Measurements from ENCODE around the gene HOXC12. TPM values are rescaled to one million over a fixed set of nuclear protein-coding genes. Genes with fewer than 3 reads are reported as not detected.

The HOXC12 gene
- total and polyA plus RNA-seq, 4 donors, result not detected

- TF ChIP-seq, protein P1, sequence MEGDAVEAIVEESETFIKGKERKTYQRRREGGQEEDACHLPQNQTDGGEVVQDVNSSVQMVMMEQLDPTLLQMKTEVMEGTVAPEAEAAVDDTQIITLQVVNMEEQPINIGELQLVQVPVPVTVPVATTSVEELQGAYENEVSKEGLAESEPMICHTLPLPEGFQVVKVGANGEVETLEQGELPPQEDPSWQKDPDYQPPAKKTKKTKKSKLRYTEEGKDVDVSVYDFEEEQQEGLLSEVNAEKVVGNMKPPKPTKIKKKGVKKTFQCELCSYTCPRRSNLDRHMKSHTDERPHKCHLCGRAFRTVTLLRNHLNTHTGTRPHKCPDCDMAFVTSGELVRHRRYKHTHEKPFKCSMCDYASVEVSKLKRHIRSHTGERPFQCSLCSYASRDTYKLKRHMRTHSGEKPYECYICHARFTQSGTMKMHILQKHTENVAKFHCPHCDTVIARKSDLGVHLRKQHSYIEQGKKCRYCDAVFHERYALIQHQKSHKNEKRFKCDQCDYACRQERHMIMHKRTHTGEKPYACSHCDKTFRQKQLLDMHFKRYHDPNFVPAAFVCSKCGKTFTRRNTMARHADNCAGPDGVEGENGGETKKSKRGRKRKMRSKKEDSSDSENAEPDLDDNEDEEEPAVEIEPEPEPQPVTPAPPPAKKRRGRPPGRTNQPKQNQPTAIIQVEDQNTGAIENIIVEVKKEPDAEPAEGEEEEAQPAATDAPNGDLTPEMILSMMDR (IDR thresholded peaks at IDR 0.05; ENCODE audit: control extremely low read depth, extremely low read depth), result no peak
- H3K4me1 ChIP-seq (ENCODE audit: control insufficient read depth in 5 of 5, insufficient read depth in 5 of 5, low read length in 5 of 5), result peaks cover 0 to 15% (median 0%) of the 10 kb centered on the region in 5 donors
- H3K36me3 ChIP-seq (ENCODE audit: control insufficient read depth in 4 of 4, insufficient read depth in 4 of 4, low read length in 4 of 4), result no peaks in the 10 kb centered on the region
- no peak overlapping the region for H3K4me3 ChIP-seq
- ATAC-seq (ENCODE audit: insufficient read depth, low FRiP score) (no peak), DNase-seq (no peak)
- peaks cover 6 to 100% (median 90%) of the 10 kb centered on the region in 3 donors for H3K27me3 ChIP-seq (ENCODE audit: control insufficient read depth in 3 of 3, insufficient read depth in 3 of 3, low read length in 2 of 3)
- H3K9ac ChIP-seq (ENCODE audit: insufficient read depth in 1 of 2, low read length in 2 of 2), result no peak overlapping the region
- H3K9me3 ChIP-seq (ENCODE audit: control insufficient read depth in 4 of 4, insufficient read depth in 3 of 4, low read length in 3 of 4), result peaks cover 0 to 8% (median 0%) of the 10 kb centered on the region in 4 donors
- H3K27ac ChIP-seq (ENCODE audit: low read depth in 1 of 2, low read length in 1 of 2), result no peak overlapping the region
- 21 to 37% methylated on average over 7 of the region's 7 CpGs for WGBS, 2 donors
These were observed 37.7 kb downstream of the HOXC12 start for GRCh38 chr12:53992377-53992889.

DNA sequence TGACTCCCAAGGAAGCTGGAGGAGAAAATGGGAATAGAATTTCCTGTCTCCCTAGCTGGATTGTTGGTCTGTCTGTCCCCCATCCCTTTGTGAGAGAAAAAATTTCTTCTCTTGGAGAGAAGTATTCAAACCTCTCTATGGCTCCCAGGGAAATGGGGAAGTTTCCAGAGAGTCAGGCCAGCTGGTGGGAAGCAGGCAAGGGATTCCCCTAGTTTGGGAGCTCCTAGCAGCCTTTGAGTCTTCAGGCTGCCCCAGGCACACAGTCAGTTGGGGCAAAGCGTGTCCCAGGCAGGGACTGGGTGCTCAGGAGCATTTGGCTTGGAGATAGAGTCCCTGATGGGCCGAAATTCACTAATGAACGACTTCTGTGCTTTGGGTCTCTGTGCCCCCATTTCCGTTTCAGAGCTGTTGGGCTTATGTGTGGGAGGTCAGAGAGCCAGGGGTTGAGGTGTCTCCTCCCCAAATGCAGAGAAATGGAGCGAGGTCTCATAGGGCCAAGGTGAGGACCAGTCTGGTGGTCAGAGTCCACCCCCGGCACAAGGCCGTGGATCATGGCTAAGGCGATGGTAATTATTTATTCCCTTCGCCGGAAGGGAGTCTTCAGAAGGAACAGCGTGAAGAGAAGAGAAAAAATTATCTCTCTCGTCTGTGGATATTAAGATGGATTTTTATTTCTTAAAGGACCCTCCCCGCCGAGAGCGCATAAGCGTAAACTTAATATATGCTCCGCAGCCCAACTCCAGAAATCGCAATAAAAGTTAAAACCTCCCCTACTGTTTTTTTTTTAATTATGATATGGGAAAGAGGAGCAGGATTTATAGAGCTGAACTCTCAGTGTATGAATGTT, 38.7 kb downstream of the HOXC12 start:
- Histone ChIP-seq H3K4me3 (no peak overlapping the region), H3K9me3 (ENCODE audit: control insufficient read depth in 4 of 4, insufficient read depth in 3 of 4, low read length in 3 of 4) (peaks cover 0 to 8% (median 0%) of the 10 kb centered on the region in 4 donors), H3K36me3 (ENCODE audit: control insufficient read depth in 4 of 4, insufficient read depth in 4 of 4, low read length in 4 of 4) (no peaks in the 10 kb centered on the region), H3K27me3 (ENCODE audit: control insufficient read depth in 3 of 3, insufficient read depth in 3 of 3, low read length in 2 of 3) (peaks cover 4 to 100% (median 88%) of the 10 kb centered on the region in 3 donors), H3K27ac (ENCODE audit: low read depth in 1 of 2, low read length in 1 of 2) (no peak overlapping the region), H3K9ac (ENCODE audit: insufficient read depth in 1 of 2, low read length in 2 of 2) (no peak overlapping the region), H3K4me1 (ENCODE audit: control insufficient read depth in 5 of 5, insufficient read depth in 5 of 5, low read length in 5 of 5) (peaks cover 0 to 15% (median 0%) of the 10 kb centered on the region in 5 donors)
- no peak for ATAC-seq (ENCODE audit: insufficient read depth, low FRiP score)
- DNase-seq, result no peak
- WGBS, 2 donors, result 28 to 31% methylated on average over 18 of the region's 18 CpGs
- TF ChIP-seq, protein P1 (IDR thresholded peaks at IDR 0.05; ENCODE audit: control extremely low read depth, extremely low read depth), result no peak

DNA sequence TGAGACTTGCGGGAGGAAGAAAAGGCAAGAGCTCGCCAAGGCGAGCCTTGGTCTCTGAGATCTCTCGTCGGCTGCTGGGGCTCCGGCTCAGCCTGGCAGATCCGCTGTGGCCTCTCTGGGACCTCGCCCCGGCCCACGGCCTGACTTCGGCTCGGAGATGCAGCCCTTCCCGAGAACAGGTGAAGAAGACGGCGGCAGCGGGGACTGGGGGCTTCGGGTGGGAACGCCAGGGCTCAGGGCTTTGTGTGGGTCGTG, 39.2 kb downstream of the HOXC12 start:
- Histone ChIP-seq H3K36me3 (ENCODE audit: control insufficient read depth in 4 of 4, insufficient read depth in 4 of 4, low read length in 4 of 4) (no peaks in the 10 kb centered on the region), H3K4me1 (ENCODE audit: control insufficient read depth in 5 of 5, insufficient read depth in 5 of 5, low read length in 5 of 5) (peaks cover 0 to 15% (median 0%) of the 10 kb centered on the region in 5 donors), H3K27ac (ENCODE audit: low read depth in 1 of 2, low read length in 1 of 2) (no peak overlapping the region), H3K4me3 (no peak overlapping the region), H3K9me3 (ENCODE audit: control insufficient read depth in 4 of 4, insufficient read depth in 3 of 4, low read length in 3 of 4) (peaks cover 0 to 8% (median 0%) of the 10 kb centered on the region in 4 donors), H3K9ac (ENCODE audit: insufficient read depth in 1 of 2, low read length in 2 of 2) (no peak overlapping the region), H3K27me3 (ENCODE audit: control insufficient read depth in 3 of 3, insufficient read depth in 3 of 3, low read length in 2 of 3) (peaks cover 0 to 100% (median 88%) of the 10 kb centered on the region in 3 donors)
- TF ChIP-seq, protein P1 (IDR thresholded peaks at IDR 0.05; ENCODE audit: control extremely low read depth, extremely low read depth), result no peak
- ATAC-seq (ENCODE audit: insufficient read depth, low FRiP score) (no peak), DNase-seq (no peak)
- 5 to 8% methylated on average over 19 of the region's 19 CpGs for WGBS, 2 donors
